AG04449 (cell line): ENCODE results near the gene ATAD2B.

Experiments used
- CTCF ChIA-PET: fragments of 350-600 bp; formaldehyde crosslinking; extraction: SDS; loops from one replicate; lab custom pipeline; 2021; ENCODE audit warnings: antibody characterized with exemption; lab: Yijun Ruan, JAX
- POLR2A ChIA-PET: fragments of 400-600, 350-600 bp; formaldehyde crosslinking; extraction: SDS; loops from one replicate; lab custom pipeline; 2020; ENCODE audit warnings: antibody characterized with exemption, inconsistent platforms; lab: Yijun Ruan, JAX
- DNase-seq: peaks from one replicate; pipeline ENCODE4 v3.0.0-alpha.2; 2010; ENCODE audit warnings: low read depth, low spot score
- H3K4me3 ChIP-seq: 2 replicates; pipeline ENCODE4 v1.5.1; 2011; ENCODE audit warnings: low read depth, mild to moderate bottlenecking, control low read depth, low read length
- CTCF ChIP-seq: IDR thresholded peaks from one replicate; pipeline ENCODE4 v1.5.1; 2011; ENCODE audit warnings: mild to moderate bottlenecking, moderate library complexity, low read length, control low read depth, inconsistent platforms; ENCODE audit not compliant: insufficient read depth; ENCODE audit errors: missing control alignments

Gene ATAD2B

GRCh38 chr2:23776021-23776420 lies 150.9 kb downstream of the ATAD2B start:
- no peak overlapping the region for H3K4me3 ChIP-seq
- ChIA-PET CTCF (interaction anchor here (0.9 kb wide), 1 partner anchor 12 kb away, joined by 3 read pairs; no protein-coding TSS in a partner anchor), POLR2A (no interaction called here)
- no peak for DNase-seq
- no peak for TF ChIP-seq CTCF

GRCh38 chr2:23772684-23773083 lies 154.2 kb downstream of the ATAD2B start:
- no peak overlapping the region for H3K4me3 ChIP-seq
- DNase-seq = no peak
- no peak for TF ChIP-seq CTCF
- ChIA-PET POLR2A (no interaction called here), CTCF (interaction anchor here (3.1 kb wide), 1 partner anchor 12 kb away, joined by 10 read pairs; no protein-coding TSS in a partner anchor)

GRCh38 chr2:23772056-23772455 lies 154.9 kb downstream of the ATAD2B start:
- no peak overlapping the region for H3K4me3 ChIP-seq
- CTCF ChIA-PET = interaction anchor here (1.2 to 3.1 kb wide), 2 partner anchors 11 to 13 kb away, joined by 4 to 10 read pairs; no protein-coding TSS in a partner anchor
- POLR2A ChIA-PET = no interaction called here
- TF ChIP-seq CTCF = no peak
- no peak for DNase-seq

- no peak for TF ChIP-seq CTCF
- no peak for DNase-seq
- POLR2A ChIA-PET = no interaction called here
- CTCF ChIA-PET = no interaction called here
- no peak overlapping the region for H3K4me3 ChIP-seq
These were observed 157.6 kb downstream of the ATAD2B start for GRCh38 chr2:23769364-23769763.

GRCh38 chr2:23767876-23768621 lies 158.9 kb downstream of the ATAD2B start:
- ChIA-PET POLR2A (no interaction called here), CTCF (no interaction called here)
- no peak for TF ChIP-seq CTCF
- H3K4me3 ChIP-seq = no peak overlapping the region
- DNase-seq = no peak

- ChIA-PET CTCF (interaction anchor here (1.1 to 1.4 kb wide), 4 partner anchors 18 to 432 kb away, joined by 3 to 6 read pairs (median 5); partner anchors contain the start of gene ATAD2B), POLR2A (no interaction called here)
- no peak for TF ChIP-seq CTCF
- no peak overlapping the region for H3K4me3 ChIP-seq
- no peak for DNase-seq
These were observed 164.8 kb downstream of the ATAD2B start for GRCh38 chr2:23762141-23762540.
